H1 (cell line): ENCODE measurements around the gene GPR52. TPM values are rescaled to one million over a fixed set of nuclear protein-coding genes. Genes with fewer than 3 reads are reported as not detected.

Experiments
- CTCF ChIA-PET: fragments of 300-600 bp; sonication (Branson Sonifier 250); formaldehyde crosslinking; loops from one replicate; lab custom pipeline; 2021; ENCODE audit not compliant: partially characterized antibody; lab: Charles Lee
- POLR2A ChIA-PET: fragments of 300-600 bp; sonication (Branson Sonifier 250); formaldehyde crosslinking; loops from one replicate; lab custom pipeline; 2021; ENCODE audit warnings: inconsistent platforms; ENCODE audit not compliant: partially characterized antibody; lab: Charles Lee
- DNase-seq, 2 experiments: peaks; one replicate each; pipeline versions ENCODE4 v3.0.0 to v3.0.0-alpha.2; 2010 to 2022; ENCODE audit warnings: low spot score in 2 of 2, low read depth in 1 of 2, mixed read lengths in 1 of 2
- FAIRE-seq: peaks from 2 replicates; lab custom pipeline; 2011; peaks lifted over from hg19 to GRCh38; lab: Jason Lieb, UNC
- H2AFZ ChIP-seq: 2 replicates; pipeline ENCODE4 v1.8.1; 2012; ENCODE audit warnings: low read length, inconsistent platforms
- H2AK5ac ChIP-seq: 2 replicates; pipeline ENCODE4 v1.6.1; 2013; ENCODE audit warnings: low read depth, low read length
- H2BK120ac ChIP-seq: replicated peaks from 2 replicates; pipeline ENCODE3; 2013; ENCODE audit warnings: low read depth, low read length, inconsistent platforms
- H2BK12ac ChIP-seq: 2 replicates; pipeline ENCODE4 v1.6.1; 2013; ENCODE audit warnings: low read depth, low read length
- H2BK15ac ChIP-seq: 2 replicates; pipeline ENCODE4 v1.6.1; 2013; ENCODE audit warnings: low read length
- H2BK20ac ChIP-seq: 2 replicates; pipeline ENCODE4 v1.6.1; 2013; ENCODE audit warnings: low read length
- H2BK5ac ChIP-seq: 2 replicates; pipeline ENCODE4 v1.6.1; 2013; ENCODE audit warnings: low read depth, low read length
- H3K14ac ChIP-seq: 2 replicates; pipeline ENCODE4 v1.6.1; 2013; ENCODE audit warnings: inconsistent platforms; ENCODE audit not compliant: insufficient read length
- H3K18ac ChIP-seq: 2 replicates; pipeline ENCODE4 v1.6.1; 2013; ENCODE audit warnings: low read length; ENCODE audit errors: extremely low read depth
- H3K23ac ChIP-seq: 2 replicates; pipeline ENCODE4 v1.6.1; 2013; ENCODE audit warnings: inconsistent platforms; ENCODE audit not compliant: insufficient read length
- H3K23me2 ChIP-seq: 2 replicates; pipeline ENCODE4 v1.6.1; 2013; ENCODE audit warnings: low read depth, low read length
- H3K27ac ChIP-seq: 2 replicates; pipeline ENCODE4 v1.6.1; 2011; ENCODE audit warnings: low read depth, low read length, inconsistent platforms
- H3K27me3 ChIP-seq, 4 experiments: replicated peaks in 1 of 4; 1 replicate in 1 of 4; 2 replicates in 3 of 4; pipeline versions ENCODE4 v1.6.1 to v1.8.1; 2011 to 2013; ENCODE audit warnings: low read length in 3 of 4, mild to moderate bottlenecking in 3 of 4, inconsistent platforms in 2 of 4, mixed read lengths in 2 of 4, moderate library complexity in 1 of 4; ENCODE audit not compliant: control insufficient read depth in 3 of 4, insufficient read depth in 3 of 4; ENCODE audit errors: extremely low read depth in 1 of 4
- H3K36me3 ChIP-seq, 4 experiments: 2 replicates each; pipeline versions ENCODE4 v1.6.1 to v1.8.1; 2011 to 2013; ENCODE audit warnings: mild to moderate bottlenecking in 4 of 4, low read length in 3 of 4, moderate library complexity in 2 of 4, control low read depth in 1 of 4, inconsistent platforms in 1 of 4; ENCODE audit not compliant: insufficient read depth in 4 of 4, control insufficient read depth in 2 of 4
- H3K4ac ChIP-seq: replicated peaks from 2 replicates; pipeline ENCODE3; 2013; ENCODE audit warnings: low read length, low read depth, mixed read lengths, inconsistent platforms; ENCODE audit not compliant: insufficient read length
- H3K4me1 ChIP-seq, 4 experiments: replicated peaks in 1 of 4; 1 replicate in 1 of 4; 2 replicates in 3 of 4; pipeline versions ENCODE4 v1.6.1 to v1.8.1; 2011 to 2013; ENCODE audit warnings: low read length in 3 of 4, inconsistent platforms in 2 of 4, mixed read lengths in 1 of 4; ENCODE audit not compliant: insufficient read depth in 4 of 4, control insufficient read depth in 3 of 4
- H3K4me2 ChIP-seq, 2 experiments: 2 replicates each; pipeline versions ENCODE4 v1.6.1 to v1.8.1; 2011 to 2013; ENCODE audit warnings: low read depth in 2 of 2, low read length in 2 of 2, control low read depth in 1 of 2, inconsistent platforms in 1 of 2, mild to moderate bottlenecking in 1 of 2; ENCODE audit not compliant: insufficient read depth in 1 of 2
- H3K4me3 ChIP-seq, 4 experiments: fragments of 200-600, 300-600 bp in 1 of 4; sonication (generic), shearing (Covaris generic), sonication (Bioruptor Twin) in 1 of 4; 2 replicates each; pipeline versions ENCODE4 v1.5.1 to v1.8.1; 2011 to 2016; ENCODE audit warnings: low read length in 4 of 4, low read depth in 3 of 4, control low read depth in 2 of 4, inconsistent platforms in 2 of 4, mild to moderate bottlenecking in 2 of 4, mixed read lengths in 1 of 4, moderate library complexity in 1 of 4; ENCODE audit not compliant: insufficient read depth in 2 of 4; ENCODE audit errors: extremely low read depth in 1 of 4
- H3K56ac ChIP-seq: replicated peaks from 2 replicates; pipeline ENCODE3; 2013; ENCODE audit warnings: low read depth, mild to moderate bottlenecking, mixed read lengths, low read length, inconsistent platforms; ENCODE audit not compliant: insufficient read length
- H3K79me1 ChIP-seq: 2 replicates; pipeline ENCODE4 v1.6.1; 2013; ENCODE audit warnings: low read depth, low read length, control low read depth
- H3K79me2 ChIP-seq, 2 experiments: 2 replicates each; pipeline versions ENCODE4 v1.6.1 to v1.8.1; 2012 to 2013; ENCODE audit warnings: low read length in 2 of 2, mild to moderate bottlenecking in 2 of 2, inconsistent platforms in 1 of 2; ENCODE audit not compliant: insufficient read depth in 2 of 2, control insufficient read depth in 1 of 2
- H3K9ac ChIP-seq, 4 experiments: replicated peaks in 1 of 4; 1 replicate in 1 of 4; 2 replicates in 3 of 4; pipeline versions ENCODE4 v1.6.1 to v1.8.1; 2011 to 2013; ENCODE audit warnings: low read depth in 3 of 4, low read length in 3 of 4, control low read depth in 2 of 4, mild to moderate bottlenecking in 2 of 4, moderate library complexity in 2 of 4, inconsistent platforms in 1 of 4; ENCODE audit errors: extremely low read depth in 1 of 4
- H3K9me3 ChIP-seq, 2 experiments: 2 replicates each; pipeline versions ENCODE4 v1.6.1 to v1.8.1; 2012 to 2013; ENCODE audit warnings: mild to moderate bottlenecking in 2 of 2, moderate library complexity in 2 of 2, control low read depth in 1 of 2, inconsistent platforms in 1 of 2, low read depth in 1 of 2, low read length in 1 of 2, mixed read lengths in 1 of 2; ENCODE audit not compliant: insufficient read depth in 2 of 2
- H4K20me1 ChIP-seq, 2 experiments: replicated peaks in 1 of 2; 2 replicates each; pipeline versions ENCODE3 to v1.8.1; 2011 to 2013; ENCODE audit warnings: inconsistent platforms in 2 of 2, low read length in 2 of 2, mild to moderate bottlenecking in 1 of 2; ENCODE audit not compliant: insufficient read depth in 2 of 2, control insufficient read depth in 1 of 2
- H4K5ac ChIP-seq: 2 replicates; pipeline ENCODE4 v1.6.1; 2013; ENCODE audit warnings: low read length, low read depth, mixed read lengths, inconsistent platforms; ENCODE audit not compliant: insufficient read length
- H4K8ac ChIP-seq: 2 replicates; pipeline ENCODE4 v1.8.0; 2013; ENCODE audit warnings: mild to moderate bottlenecking, moderate library complexity, low read length, inconsistent platforms; ENCODE audit not compliant: insufficient read depth; ENCODE audit errors: extremely low read depth
- H4K91ac ChIP-seq: replicated peaks from 2 replicates; pipeline ENCODE3; 2013; ENCODE audit warnings: low read length, mixed read lengths, inconsistent platforms; ENCODE audit not compliant: insufficient read length
- CHD1 ChIP-seq: IDR thresholded peaks from 2 replicates; pipeline ENCODE4 v1.6.1; 2012; ENCODE audit warnings: low read depth, low read length, improper control_type of control experiment
- CHD2 ChIP-seq: IDR thresholded peaks from 2 replicates; pipeline ENCODE4 v1.6.1; 2012; ENCODE audit warnings: low read length, improper control_type of control experiment
- CREB1 ChIP-seq: IDR thresholded peaks from 2 replicates; pipeline ENCODE4 v1.6.1; 2012; ENCODE audit warnings: inconsistent platforms
- EP300 ChIP-seq, 2 experiments: IDR thresholded peaks; 1 replicate in 1 of 2; 2 replicates in 1 of 2; pipeline ENCODE4 v1.6.1; 2011 to 2012; ENCODE audit warnings: low read depth in 2 of 2, low read length in 2 of 2, mild to moderate bottlenecking in 2 of 2, borderline replicate concordance in 1 of 2, inconsistent platforms in 1 of 2, moderate library complexity in 1 of 2
- HDAC2 ChIP-seq, 2 experiments: fragments of 300-600 bp in 1 of 2; sonication (generic) in 1 of 2; IDR thresholded peaks; 2 replicates each; pipeline ENCODE4 v1.6.1; 2011 to 2012; ENCODE audit warnings: low read depth in 2 of 2, low read length in 2 of 2, mild to moderate bottlenecking in 2 of 2, moderate library complexity in 2 of 2, borderline replicate concordance in 1 of 2, inconsistent platforms in 1 of 2
- JUN ChIP-seq: IDR thresholded peaks from 2 replicates; pipeline ENCODE4 v1.6.1; 2011; ENCODE audit warnings: low read depth, mild to moderate bottlenecking, improper control_type of control experiment, low read length
- NRF1 ChIP-seq: IDR thresholded peaks from 2 replicates; pipeline ENCODE4 v1.6.1; 2011; ENCODE audit warnings: mild to moderate bottlenecking, low read depth, low read length, improper control_type of control experiment
- RAD21 ChIP-seq, 2 experiments: IDR thresholded peaks in 1 of 2; conservative IDR thresholded peaks in 1 of 2; 2 replicates each; pipeline ENCODE4 v1.6.1; 2011; ENCODE audit warnings: low read depth in 2 of 2, low read length in 2 of 2, improper control_type of control experiment in 1 of 2, inconsistent platforms in 1 of 2, mild to moderate bottlenecking in 1 of 2, moderate library complexity in 1 of 2
- RXRA ChIP-seq: IDR thresholded peaks from 2 replicates; pipeline ENCODE4 v1.6.1; 2011; ENCODE audit warnings: low read depth, mild to moderate bottlenecking, low read length, moderate library complexity; ENCODE audit not compliant: insufficient read depth
- SIN3A ChIP-seq, 2 experiments: IDR thresholded peaks in 1 of 2; conservative IDR thresholded peaks in 1 of 2; 2 replicates each; pipeline ENCODE4 v1.6.1; 2011 to 2012; ENCODE audit warnings: low read length in 2 of 2, improper control_type of control experiment in 1 of 2, low read depth in 1 of 2, mild to moderate bottlenecking in 1 of 2
- SIRT6 ChIP-seq: IDR thresholded peaks from one replicate; pipeline ENCODE4 v1.7.1; 2012; ENCODE audit warnings: low read length, inconsistent platforms
- SP1 ChIP-seq: IDR thresholded peaks from 2 replicates; pipeline ENCODE4 v1.6.1; 2011; ENCODE audit warnings: low read depth, low read length
- SRF ChIP-seq: IDR thresholded peaks from 2 replicates; pipeline ENCODE4 v1.6.1; 2011; ENCODE audit warnings: mild to moderate bottlenecking, low read depth, low read length, moderate library complexity
- TAF1 ChIP-seq: IDR thresholded peaks from 2 replicates; pipeline ENCODE4 v1.6.1; 2011; ENCODE audit warnings: mild to moderate bottlenecking, low read depth, low read length
- TCF12 ChIP-seq: IDR thresholded peaks from 2 replicates; pipeline ENCODE4 v1.6.1; 2011; ENCODE audit warnings: low read depth, mild to moderate bottlenecking, low read length
- WGBS, 2 experiments: shearing (Covaris generic) in 1 of 2; methylation state at CpG; one replicate each; pipeline versions ENCODE4 v1.1.6 to v1.1.7; 2013 to 2015; ENCODE audit warnings: low lambda C conversion rate in 2 of 2, mixed read lengths in 2 of 2, inconsistent platforms in 1 of 2, low coverage in 1 of 2, missing lambda C conversion rate in 1 of 2; ENCODE audit not compliant: insufficient replicate concordance in 2 of 2, insufficient coverage in 1 of 2, insufficient read length in 1 of 2; ENCODE audit errors: extremely low coverage in 1 of 2, missing lambda C conversion rate in 1 of 2; 5-methylcytosine and 5-hydroxymethylcytosine counted together
- polyA plus RNA-seq, 7 experiments: library from polyadenylated mRNA; depleted of rRNA in 3 of 7; stranded (reverse) in 5 of 7; unstranded in 2 of 7; fragments of >200 nt in 5 of 7; fragments of 200-250 nt in 2 of 7; gene quantifications; 1 replicate in 5 of 7; 2 replicates in 1 of 7; 4 replicates in 1 of 7; pipeline versions ENCODE4 v1.2.1 to v1.2.3, GENCODE V29; 2011 to 2013; ENCODE audit warnings: missing spikeins in 2 of 7, mixed read lengths in 2 of 7
- total RNA-seq: library from RNA; stranded (reverse); fragmentation: NEBNext Ultra II Directional; extraction: Animal tissue kit (Norgen Biotek cat#: 25700); gene quantifications from 2 replicates; pipeline ENCODE4 v1.2.1, GENCODE V29; 2021

Gene GPR52
- total and polyA plus RNA-seq, 2 of the 8 experiments (the other 6 are each of a cell fraction or from before 2014, with no cell fraction given) = 0.24 to 0.63 TPM

DNA sequence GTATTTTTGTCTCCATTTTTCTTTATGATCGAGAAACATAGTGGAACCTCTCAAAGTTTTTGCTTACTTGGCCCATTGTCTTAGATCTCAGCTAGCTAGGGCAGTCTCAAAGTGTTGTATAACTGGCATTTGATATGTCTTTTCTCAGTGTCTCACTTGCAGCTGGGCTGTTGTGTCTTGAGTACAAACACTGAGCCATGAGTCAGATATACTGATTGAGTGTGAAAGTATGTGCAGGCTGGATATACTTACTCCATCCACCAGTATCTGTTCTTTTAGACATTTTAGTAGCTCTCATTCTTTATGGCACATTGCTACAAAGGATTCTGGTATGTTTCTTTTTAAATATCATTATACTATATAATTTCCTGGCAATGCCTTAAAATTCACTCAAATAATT, 14.3 kb upstream of the GPR52 start:
- H3K4me3 ChIP-seq = no peak overlapping the region
- H2AFZ ChIP-seq = no peak overlapping the region
- H4K20me1 ChIP-seq = no peaks in the 10 kb centered on the region
- no peak overlapping the region for H2BK12ac ChIP-seq
- H3K9me3 ChIP-seq = peaks cover 0 to 3% of the 10 kb centered on the region in 2 experiments; a peak in 1 of 4 replicates
- DNase-seq = no peak
- ChIA-PET POLR2A (no interaction called here), CTCF (interaction anchor here (0.8 kb wide), 1 partner anchor 20 kb away, joined by 3 read pairs; no protein-coding TSS in a partner anchor)
- no peaks in the 10 kb centered on the region for H3K79me1 ChIP-seq
- H3K18ac ChIP-seq = no peak overlapping the region
- 87% methylated on average over 1 of the region's 1 CpG; no CpG with 5 or more reads in 1 of the 2 experiments for WGBS, 2 experiments
- no peaks in the 10 kb centered on the region for H3K23me2 ChIP-seq
- H3K27me3 ChIP-seq = no peaks in the 10 kb centered on the region
- H3K79me2 ChIP-seq = no peaks in the 10 kb centered on the region
- no peak for FAIRE-seq
- no peak overlapping the region for H4K8ac ChIP-seq
- no peak overlapping the region for H2BK5ac ChIP-seq
- no peak overlapping the region for H3K4me2 ChIP-seq
- H3K4me1 ChIP-seq = no peaks in the 10 kb centered on the region
- H4K5ac ChIP-seq = no peak overlapping the region
- H3K9ac ChIP-seq = no peak overlapping the region
- no peak overlapping the region for H3K14ac ChIP-seq
- no peak overlapping the region for H4K91ac ChIP-seq
- no peak overlapping the region for H3K23ac ChIP-seq
- H3K4ac ChIP-seq = no peak overlapping the region
- H3K56ac ChIP-seq = no peak overlapping the region
- H2AK5ac ChIP-seq = no peak overlapping the region
- H2BK15ac ChIP-seq = no peak overlapping the region
- H2BK20ac ChIP-seq = no peak overlapping the region
- no peak overlapping the region for H2BK120ac ChIP-seq
- no peak overlapping the region for H3K27ac ChIP-seq
- H3K36me3 ChIP-seq = no peaks in the 10 kb centered on the region
- no peak for TF ChIP-seq TAF1
- TF ChIP-seq RAD21 (IDR thresholded peaks at IDR 0.05 in 1 of 2, conservative IDR thresholded peaks at IDR 0.05 in 1 of 2; ENCODE audit: low read depth in 2 of 2, low read length in 2 of 2) = no peak
- TF ChIP-seq CHD2 = no peak
- no peak for TF ChIP-seq SP1
- TF ChIP-seq HDAC2 (IDR thresholded peaks at IDR 0.05; ENCODE audit: borderline replicate concordance in 1 of 2, low read depth in 2 of 2, low read length in 2 of 2) = no peak
- TF ChIP-seq CHD1 = no peak
- no peak for TF ChIP-seq CREB1
- no peak for TF ChIP-seq EP300 (IDR thresholded peaks at IDR 0.05; ENCODE audit: borderline replicate concordance in 1 of 2, low read depth in 2 of 2, low read length in 2 of 2)
- TF ChIP-seq SIN3A (conservative IDR thresholded peaks at IDR 0.05 in 1 of 2, IDR thresholded peaks at IDR 0.05 in 1 of 2; ENCODE audit: low read depth in 1 of 2, low read length in 2 of 2) = no peak
- TF ChIP-seq NRF1 = no peak
- TF ChIP-seq RXRA = no peak
- TF ChIP-seq TCF12 = no peak
- TF ChIP-seq JUN = no peak
- TF ChIP-seq SIRT6 = no peak
- TF ChIP-seq SRF = no peak
